Measurements from ENCODE around the gene MTR. TPM values are rescaled to one million over a fixed set of nuclear protein-coding genes. Genes with fewer than 3 reads are reported as not detected.

The MTR gene
- total and polyA plus RNA-seq, 9 of the 15 experiments (the other 6 are each of a cell fraction or from before 2014, with no cell fraction given), result 3.4 to 44.3 (median 20.3) TPM

GRCh38 chr1:236795035-236795756 lies at the start of gene MTR (continued):
- TF ChIP-seq CUX1 (CRISPR knock-in tag; IDR thresholded peaks at IDR 0.05), result no peak
- peak; percentile 73; the same call in 1 of the 2 replicates for TF ChIP-seq ZNF584 (CRISPR knock-in tag; IDR thresholded peaks at IDR 0.05; ENCODE audit: low read depth)
- no peak for TF ChIP-seq FOXJ2 (tag; IDR thresholded peaks at IDR 0.05)
- TF ChIP-seq BRF1 (IDR thresholded peaks at IDR 0.05; ENCODE audit: borderline replicate concordance, extremely low read depth, insufficient read length), result no peak
- TF ChIP-seq ZFP30 (CRISPR knock-in tag; IDR thresholded peaks at IDR 0.05; ENCODE audit: borderline replicate concordance), result no peak
- TF ChIP-seq STAT6 (CRISPR knock-in tag; IDR thresholded peaks at IDR 0.05), result 0 out of 2 replicates have a peak, but pooled peaks have one; percentile 77
- no peak for TF ChIP-seq ZFP1 (CRISPR knock-in tag; IDR thresholded peaks at IDR 0.05)
- no peak for TF ChIP-seq MTA2 (IDR thresholded peaks at IDR 0.05; ENCODE audit: low read depth)
- no peak for TF ChIP-seq DDX20 (tag; IDR thresholded peaks at IDR 0.05; ENCODE audit: low read depth)
- 0 out of 2 replicates have a peak, but pooled peaks have one; percentile 46 for TF ChIP-seq GABPB2 (CRISPR knock-in tag; conservative IDR thresholded peaks at IDR 0.05)
- TF ChIP-seq NKRF (IDR thresholded peaks at IDR 0.05; ENCODE audit: borderline replicate concordance), result peak; percentile 97
- no peak; the same call in 1 of the 2 replicates for TF ChIP-seq ELF2 (CRISPR knock-in tag; IDR thresholded peaks at IDR 0.05)
- no peak for TF ChIP-seq ARID1B (IDR thresholded peaks at IDR 0.05)
- TF ChIP-seq TRIM24 (IDR thresholded peaks at IDR 0.05), result no peak; a peak in 1 of 4 replicates
- TF ChIP-seq EP400 (IDR thresholded peaks at IDR 0.05), result peak; percentile 97
- TF ChIP-seq ATF2 (CRISPR knock-in tag; IDR thresholded peaks at IDR 0.05), result 0 out of 2 replicates have a peak, but pooled peaks have one; percentile 65

Measured in K562 (cell line).